ENCODE results near the gene SMIM33. TPM values are rescaled to one million over a fixed set of nuclear protein-coding genes. Genes with fewer than 3 reads are reported as not detected.

SMIM33 gene
- total and polyA plus RNA-seq, 2 of the 13 experiments (the other 11 are each of a cell fraction or from before 2014, with no cell fraction given) = not detected

DNA sequence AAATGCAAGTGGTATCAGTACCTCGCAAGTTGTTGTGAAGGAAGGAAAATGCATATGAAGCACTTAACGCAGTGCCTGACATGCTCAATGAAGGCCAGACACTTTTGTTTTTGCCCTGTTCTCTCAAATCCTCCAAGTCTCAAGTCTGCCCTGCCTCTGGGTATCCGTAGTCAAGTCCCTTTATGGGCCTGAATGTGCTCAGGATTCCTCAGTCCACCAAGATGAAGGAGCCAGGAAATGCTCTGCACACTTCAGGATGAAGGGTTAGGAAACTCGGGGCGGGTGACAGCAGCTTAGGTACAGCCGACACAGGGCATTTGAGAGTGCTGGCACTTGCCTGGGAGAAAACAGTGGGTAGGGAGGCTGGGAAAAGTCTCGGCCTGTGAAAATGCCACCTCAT is 9.6 kb upstream of the SMIM33 start:
- Histone ChIP-seq H3K4me1 (ENCODE audit: insufficient read depth, low read length) (peaks cover 41% of the 10 kb centered on the region), H3K36me3 (replicated peaks in 1 of 2; ENCODE audit: control insufficient read depth in 1 of 2, insufficient read depth in 2 of 2, low read length in 2 of 2) (no peaks in the 10 kb centered on the region), H3K27me3 (ENCODE audit: control insufficient read depth in 1 of 2, insufficient read depth in 2 of 2, low read length in 2 of 2) (peaks cover 8 to 34% of the 10 kb centered on the region in 2 experiments), H3K27ac (ENCODE audit: extremely low read length, insufficient read depth, low read length) (no peak overlapping the region), H3K79me2 (ENCODE audit: insufficient read depth, low read length) (no peaks in the 10 kb centered on the region), H2AFZ (ENCODE audit: low read length) (no peak overlapping the region), H3K9ac (ENCODE audit: insufficient read depth, low read depth, low read length) (no peak overlapping the region), H3K4me3 (replicated peaks in 1 of 3; ENCODE audit: insufficient read depth in 1 of 3, low read depth in 2 of 3, low read length in 3 of 3) (no peak overlapping the region), H3K4me2 (ENCODE audit: low read depth, low read length) (peak overlapping the region; percentile 1; the same call in 1 of the 2 replicates), H4K20me1 (ENCODE audit: insufficient read depth, low read length) (no peaks in the 10 kb centered on the region), H3K9me3 (ENCODE audit: low read length) (no peaks in the 10 kb centered on the region)
- ATAC-seq (no peak), FAIRE-seq (no peak), DNase-seq (ENCODE audit: low spot score) (no peak)
- 60% methylated on average over 7 of the region's 7 CpGs for WGBS (ENCODE audit: low lambda C conversion rate)
- no TSS peak for BruUV-seq (replicated peaks)
- ChIA-PET CTCF (ENCODE audit: low intra/inter-chr PET ratio, low total read pairs) (no interaction called here), POLR2A (no interaction called here)
- in situ Hi-C loops (cut with HindIII; ENCODE audit: extremely low pct_ligation_motif_present, low pct_unique_long_range_greater_than_20kb) (no loop called here), intact Hi-C loops (cut with micrococcal nuclease; ENCODE audit: unreplicated experiment) (no loop called here)
- TF ChIP-seq, protein P1, sequence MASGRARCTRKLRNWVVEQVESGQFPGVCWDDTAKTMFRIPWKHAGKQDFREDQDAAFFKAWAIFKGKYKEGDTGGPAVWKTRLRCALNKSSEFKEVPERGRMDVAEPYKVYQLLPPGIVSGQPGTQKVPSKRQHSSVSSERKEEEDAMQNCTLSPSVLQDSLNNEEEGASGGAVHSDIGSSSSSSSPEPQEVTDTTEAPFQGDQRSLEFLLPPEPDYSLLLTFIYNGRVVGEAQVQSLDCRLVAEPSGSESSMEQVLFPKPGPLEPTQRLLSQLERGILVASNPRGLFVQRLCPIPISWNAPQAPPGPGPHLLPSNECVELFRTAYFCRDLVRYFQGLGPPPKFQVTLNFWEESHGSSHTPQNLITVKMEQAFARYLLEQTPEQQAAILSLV (CRISPR knock-in tag; IDR thresholded peaks at IDR 0.05; ENCODE audit: borderline replicate concordance) = no peak
- TF ChIP-seq, protein P2, sequence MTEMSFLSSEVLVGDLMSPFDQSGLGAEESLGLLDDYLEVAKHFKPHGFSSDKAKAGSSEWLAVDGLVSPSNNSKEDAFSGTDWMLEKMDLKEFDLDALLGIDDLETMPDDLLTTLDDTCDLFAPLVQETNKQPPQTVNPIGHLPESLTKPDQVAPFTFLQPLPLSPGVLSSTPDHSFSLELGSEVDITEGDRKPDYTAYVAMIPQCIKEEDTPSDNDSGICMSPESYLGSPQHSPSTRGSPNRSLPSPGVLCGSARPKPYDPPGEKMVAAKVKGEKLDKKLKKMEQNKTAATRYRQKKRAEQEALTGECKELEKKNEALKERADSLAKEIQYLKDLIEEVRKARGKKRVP (CRISPR knock-in tag; IDR thresholded peaks at IDR 0.05) = no peak
- no peak for TF ChIP-seq MXI1 (IDR thresholded peaks at IDR 0.05; ENCODE audit: borderline replicate concordance, low read depth, low read length)
- TF ChIP-seq, protein P3, sequence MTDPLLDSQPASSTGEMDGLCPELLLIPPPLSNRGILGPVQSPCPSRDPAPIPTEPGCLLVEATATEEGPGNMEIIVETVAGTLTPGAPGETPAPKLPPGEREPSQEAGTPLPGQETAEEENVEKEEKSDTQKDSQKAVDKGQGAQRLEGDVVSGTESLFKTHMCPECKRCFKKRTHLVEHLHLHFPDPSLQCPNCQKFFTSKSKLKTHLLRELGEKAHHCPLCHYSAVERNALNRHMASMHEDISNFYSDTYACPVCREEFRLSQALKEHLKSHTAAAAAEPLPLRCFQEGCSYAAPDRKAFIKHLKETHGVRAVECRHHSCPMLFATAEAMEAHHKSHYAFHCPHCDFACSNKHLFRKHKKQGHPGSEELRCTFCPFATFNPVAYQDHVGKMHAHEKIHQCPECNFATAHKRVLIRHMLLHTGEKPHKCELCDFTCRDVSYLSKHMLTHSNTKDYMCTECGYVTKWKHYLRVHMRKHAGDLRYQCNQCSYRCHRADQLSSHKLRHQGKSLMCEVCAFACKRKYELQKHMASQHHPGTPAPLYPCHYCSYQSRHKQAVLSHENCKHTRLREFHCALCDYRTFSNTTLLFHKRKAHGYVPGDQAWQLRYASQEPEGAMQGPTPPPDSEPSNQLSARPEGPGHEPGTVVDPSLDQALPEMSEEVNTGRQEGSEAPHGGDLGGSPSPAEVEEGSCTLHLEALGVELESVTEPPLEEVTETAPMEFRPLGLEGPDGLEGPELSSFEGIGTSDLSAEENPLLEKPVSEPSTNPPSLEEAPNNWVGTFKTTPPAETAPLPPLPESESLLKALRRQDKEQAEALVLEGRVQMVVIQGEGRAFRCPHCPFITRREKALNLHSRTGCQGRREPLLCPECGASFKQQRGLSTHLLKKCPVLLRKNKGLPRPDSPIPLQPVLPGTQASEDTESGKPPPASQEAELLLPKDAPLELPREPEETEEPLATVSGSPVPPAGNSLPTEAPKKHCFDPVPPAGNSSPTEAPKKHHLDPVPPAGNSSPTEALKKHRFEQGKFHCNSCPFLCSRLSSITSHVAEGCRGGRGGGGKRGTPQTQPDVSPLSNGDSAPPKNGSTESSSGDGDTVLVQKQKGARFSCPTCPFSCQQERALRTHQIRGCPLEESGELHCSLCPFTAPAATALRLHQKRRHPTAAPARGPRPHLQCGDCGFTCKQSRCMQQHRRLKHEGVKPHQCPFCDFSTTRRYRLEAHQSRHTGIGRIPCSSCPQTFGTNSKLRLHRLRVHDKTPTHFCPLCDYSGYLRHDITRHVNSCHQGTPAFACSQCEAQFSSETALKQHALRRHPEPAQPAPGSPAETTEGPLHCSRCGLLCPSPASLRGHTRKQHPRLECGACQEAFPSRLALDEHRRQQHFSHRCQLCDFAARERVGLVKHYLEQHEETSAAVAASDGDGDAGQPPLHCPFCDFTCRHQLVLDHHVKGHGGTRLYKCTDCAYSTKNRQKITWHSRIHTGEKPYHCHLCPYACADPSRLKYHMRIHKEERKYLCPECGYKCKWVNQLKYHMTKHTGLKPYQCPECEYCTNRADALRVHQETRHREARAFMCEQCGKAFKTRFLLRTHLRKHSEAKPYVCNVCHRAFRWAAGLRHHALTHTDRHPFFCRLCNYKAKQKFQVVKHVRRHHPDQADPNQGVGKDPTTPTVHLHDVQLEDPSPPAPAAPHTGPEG (CRISPR knock-in tag; IDR thresholded peaks at IDR 0.05) = no peak
- TF ChIP-seq, protein P4, sequence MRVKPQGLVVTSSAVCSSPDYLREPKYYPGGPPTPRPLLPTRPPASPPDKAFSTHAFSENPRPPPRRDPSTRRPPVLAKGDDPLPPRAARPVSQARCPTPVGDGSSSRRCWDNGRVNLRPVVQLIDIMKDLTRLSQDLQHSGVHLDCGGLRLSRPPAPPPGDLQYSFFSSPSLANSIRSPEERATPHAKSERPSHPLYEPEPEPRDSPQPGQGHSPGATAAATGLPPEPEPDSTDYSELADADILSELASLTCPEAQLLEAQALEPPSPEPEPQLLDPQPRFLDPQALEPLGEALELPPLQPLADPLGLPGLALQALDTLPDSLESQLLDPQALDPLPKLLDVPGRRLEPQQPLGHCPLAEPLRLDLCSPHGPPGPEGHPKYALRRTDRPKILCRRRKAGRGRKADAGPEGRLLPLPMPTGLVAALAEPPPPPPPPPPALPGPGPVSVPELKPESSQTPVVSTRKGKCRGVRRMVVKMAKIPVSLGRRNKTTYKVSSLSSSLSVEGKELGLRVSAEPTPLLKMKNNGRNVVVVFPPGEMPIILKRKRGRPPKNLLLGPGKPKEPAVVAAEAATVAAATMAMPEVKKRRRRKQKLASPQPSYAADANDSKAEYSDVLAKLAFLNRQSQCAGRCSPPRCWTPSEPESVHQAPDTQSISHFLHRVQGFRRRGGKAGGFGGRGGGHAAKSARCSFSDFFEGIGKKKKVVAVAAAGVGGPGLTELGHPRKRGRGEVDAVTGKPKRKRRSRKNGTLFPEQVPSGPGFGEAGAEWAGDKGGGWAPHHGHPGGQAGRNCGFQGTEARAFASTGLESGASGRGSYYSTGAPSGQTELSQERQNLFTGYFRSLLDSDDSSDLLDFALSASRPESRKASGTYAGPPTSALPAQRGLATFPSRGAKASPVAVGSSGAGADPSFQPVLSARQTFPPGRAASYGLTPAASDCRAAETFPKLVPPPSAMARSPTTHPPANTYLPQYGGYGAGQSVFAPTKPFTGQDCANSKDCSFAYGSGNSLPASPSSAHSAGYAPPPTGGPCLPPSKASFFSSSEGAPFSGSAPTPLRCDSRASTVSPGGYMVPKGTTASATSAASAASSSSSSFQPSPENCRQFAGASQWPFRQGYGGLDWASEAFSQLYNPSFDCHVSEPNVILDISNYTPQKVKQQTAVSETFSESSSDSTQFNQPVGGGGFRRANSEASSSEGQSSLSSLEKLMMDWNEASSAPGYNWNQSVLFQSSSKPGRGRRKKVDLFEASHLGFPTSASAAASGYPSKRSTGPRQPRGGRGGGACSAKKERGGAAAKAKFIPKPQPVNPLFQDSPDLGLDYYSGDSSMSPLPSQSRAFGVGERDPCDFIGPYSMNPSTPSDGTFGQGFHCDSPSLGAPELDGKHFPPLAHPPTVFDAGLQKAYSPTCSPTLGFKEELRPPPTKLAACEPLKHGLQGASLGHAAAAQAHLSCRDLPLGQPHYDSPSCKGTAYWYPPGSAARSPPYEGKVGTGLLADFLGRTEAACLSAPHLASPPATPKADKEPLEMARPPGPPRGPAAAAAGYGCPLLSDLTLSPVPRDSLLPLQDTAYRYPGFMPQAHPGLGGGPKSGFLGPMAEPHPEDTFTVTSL (CRISPR knock-in tag; IDR thresholded peaks at IDR 0.05; ENCODE audit: borderline replicate concordance) = no peak
- TF ChIP-seq, protein P5, sequence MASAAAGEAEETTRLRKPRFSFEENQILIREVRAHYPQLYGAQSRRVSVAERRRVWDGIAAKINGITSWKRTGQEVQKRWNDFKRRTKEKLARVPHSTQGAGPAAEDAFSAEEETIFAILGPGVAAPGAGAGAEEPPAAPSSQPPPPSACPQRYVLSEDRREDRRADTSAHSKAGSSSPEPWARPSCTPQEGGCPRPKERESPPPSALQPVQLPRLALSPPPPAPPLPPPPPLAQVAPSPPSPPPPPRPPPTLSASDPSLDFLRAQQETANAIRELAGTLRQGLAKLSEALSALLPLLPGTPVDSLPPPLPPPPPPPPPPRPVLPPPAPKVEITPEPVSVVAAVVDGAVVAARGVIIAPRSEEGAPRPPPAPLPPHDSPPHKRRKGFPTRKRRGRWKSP (CRISPR knock-in tag; IDR thresholded peaks at IDR 0.05) = no peak
- no peak for TF ChIP-seq ZNF282 (IDR thresholded peaks at IDR 0.05; ENCODE audit: partially characterized antibody)
- TF ChIP-seq ASH2L (IDR thresholded peaks at IDR 0.05; ENCODE audit: insufficient read length, low read depth, low read length) = no peak
- no peak for TF ChIP-seq REL (CRISPR knock-in tag; conservative IDR thresholded peaks at IDR 0.05)

All from HepG2 (cell line).